GM18511 (cell line): ENCODE results near the gene MIS18BP1.
"Not testable (repeated sequence)": the region's sequence is repeated elsewhere in the genome, so short reads cannot be mapped to it uniquely, and the experiment has no call there.

Experiments used
- ATAC-seq: cut with Tn5 transposase; IDR thresholded peaks from one replicate; pipeline ENCODE4 v1.9.1; 2021; ENCODE audit warnings: mild to moderate bottlenecking, moderate library complexity; ENCODE audit not compliant: unreplicated experiment

The MIS18BP1 gene

GRCh38 chr14:45253070-45253753, at the start of gene MIS18BP1:
TSS of gene MIS18BP1 (minus strand) at chr14:45253202. CDS start at chr14:45247286, 5,916 bp downstream.
- ATAC-seq = peak; percentile 82

GRCh38 chr14:45298423-45299117, 45.6 kb upstream of the MIS18BP1 start:
- ATAC-seq = no peak

DNA sequence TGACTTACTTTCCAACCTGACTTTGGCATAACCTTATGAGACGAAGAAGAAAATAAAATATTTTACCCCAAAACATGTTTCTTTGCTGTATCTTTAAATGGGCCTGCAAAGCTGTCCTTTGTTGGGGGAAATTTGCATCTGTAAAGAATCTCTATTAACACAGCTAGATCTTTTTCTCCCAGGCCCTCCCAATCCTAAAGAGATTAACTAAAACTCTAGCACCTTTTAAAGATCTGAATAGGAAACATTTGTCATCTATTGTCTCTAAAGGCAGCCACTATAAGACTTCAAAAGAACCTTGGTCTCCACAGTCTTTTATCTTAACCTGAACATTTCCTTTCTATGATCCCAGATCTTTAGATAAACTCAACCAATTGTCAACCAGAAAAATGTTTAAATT, 41.8 kb upstream of the MIS18BP1 start:
- not testable (repeated sequence) for ATAC-seq

- no peak for ATAC-seq
Observed at GRCh38 chr14:45290547-45290946, 37.5 kb upstream of the MIS18BP1 start.

DNA sequence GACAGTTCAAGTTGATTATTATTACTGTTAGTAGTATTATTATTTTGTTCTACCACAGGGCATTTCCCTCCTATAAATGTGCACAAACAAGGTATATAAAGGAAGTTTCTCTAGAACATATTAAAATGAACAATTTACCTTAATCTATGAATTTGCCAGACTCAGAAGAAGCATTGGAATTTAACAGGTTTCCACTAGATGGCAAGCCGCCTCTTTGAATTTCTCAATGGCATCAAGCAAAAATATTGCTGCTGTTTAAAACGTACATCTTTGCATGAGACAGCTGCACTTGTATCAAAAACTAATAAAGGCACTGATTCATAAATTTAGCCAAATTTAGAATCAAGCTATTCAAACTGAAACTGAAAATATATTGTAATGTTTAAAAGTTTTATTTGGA, 34.6 kb upstream of the MIS18BP1 start:
- ATAC-seq = no peak

DNA sequence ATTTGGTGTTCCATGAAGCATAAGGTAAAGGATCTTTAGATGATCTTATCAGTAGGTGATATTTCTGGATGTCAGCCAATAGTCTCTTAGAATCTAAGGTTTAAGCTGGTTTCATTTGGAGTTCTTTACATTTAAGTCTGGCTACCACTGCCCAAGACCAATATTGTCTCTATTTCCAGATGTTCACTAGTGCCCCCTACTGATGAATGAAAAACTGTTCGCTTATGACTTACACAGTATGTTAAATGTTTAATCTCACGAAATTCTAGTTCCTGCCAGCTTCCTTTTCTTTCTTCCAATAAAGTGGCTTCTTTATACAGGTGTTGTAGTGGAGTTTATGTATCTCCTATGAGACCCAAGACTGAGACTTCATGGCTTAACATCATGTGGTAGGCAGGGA, 31.8 kb upstream of the MIS18BP1 start:
- ATAC-seq = no peak

DNA sequence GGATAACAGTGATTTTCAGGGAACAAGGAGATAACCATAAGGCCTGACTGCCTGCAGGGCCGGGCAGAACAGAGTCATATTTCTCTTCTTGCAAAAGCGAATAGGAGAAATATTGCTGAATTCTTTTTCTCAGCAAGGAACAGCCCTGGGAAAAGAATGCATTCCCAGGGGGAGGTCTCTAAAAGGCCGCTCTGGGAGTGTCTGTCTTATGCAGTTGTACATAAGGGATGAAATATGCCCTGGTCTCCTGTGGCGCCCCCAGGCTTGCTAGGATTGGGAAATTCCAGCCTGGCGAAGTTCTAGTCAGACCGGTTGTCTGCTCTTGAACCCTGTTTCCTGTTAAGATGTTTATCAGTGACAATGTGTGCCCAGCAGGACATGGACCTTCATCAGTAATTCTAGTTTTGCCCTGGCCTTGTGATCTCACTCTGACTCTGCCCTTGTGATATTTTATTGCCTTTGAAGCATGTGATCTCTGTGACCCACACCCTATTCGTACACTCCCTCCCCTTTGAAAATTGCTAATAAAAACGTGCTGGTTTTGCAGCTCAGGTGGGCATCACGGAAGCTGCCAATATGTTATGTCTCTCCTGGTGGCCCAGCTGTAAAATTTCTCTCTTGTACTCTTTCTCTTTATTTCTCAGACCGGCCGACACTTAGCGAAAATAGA, 28.9 kb upstream of the MIS18BP1 start:
- not testable (repeated sequence) for ATAC-seq

DNA sequence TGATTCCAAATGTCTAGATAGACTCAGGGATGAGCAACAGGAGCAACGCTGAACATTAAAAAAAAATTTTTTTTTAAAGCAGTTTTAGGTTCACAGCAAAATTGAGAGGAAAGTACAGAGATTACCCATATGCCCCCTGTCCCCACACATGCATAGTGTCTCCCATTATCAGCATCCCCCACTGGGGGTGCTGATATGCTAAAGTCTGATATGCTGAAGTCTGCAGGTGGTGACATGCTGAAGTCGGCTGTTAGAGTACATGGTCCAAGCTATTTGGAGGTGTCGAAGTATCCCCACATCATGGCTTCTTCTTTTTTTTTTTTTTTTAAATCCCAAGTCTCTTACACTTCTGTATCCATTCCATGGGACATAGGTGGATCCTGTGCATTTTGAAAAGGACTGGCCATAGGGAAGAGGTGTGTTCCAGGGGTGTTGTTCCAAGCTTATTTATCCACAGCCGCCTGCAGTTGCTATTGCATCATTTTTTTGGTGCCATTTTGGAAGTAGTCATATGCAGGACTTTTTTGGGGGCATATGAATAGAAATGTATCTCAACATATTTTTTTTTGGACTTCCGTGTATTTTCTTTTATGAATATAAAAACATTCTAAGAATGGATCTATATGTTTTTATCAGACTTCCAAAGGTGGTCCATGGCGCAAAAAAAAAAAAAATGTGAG, 19.0 kb upstream of the MIS18BP1 start:
- no peak for ATAC-seq

DNA sequence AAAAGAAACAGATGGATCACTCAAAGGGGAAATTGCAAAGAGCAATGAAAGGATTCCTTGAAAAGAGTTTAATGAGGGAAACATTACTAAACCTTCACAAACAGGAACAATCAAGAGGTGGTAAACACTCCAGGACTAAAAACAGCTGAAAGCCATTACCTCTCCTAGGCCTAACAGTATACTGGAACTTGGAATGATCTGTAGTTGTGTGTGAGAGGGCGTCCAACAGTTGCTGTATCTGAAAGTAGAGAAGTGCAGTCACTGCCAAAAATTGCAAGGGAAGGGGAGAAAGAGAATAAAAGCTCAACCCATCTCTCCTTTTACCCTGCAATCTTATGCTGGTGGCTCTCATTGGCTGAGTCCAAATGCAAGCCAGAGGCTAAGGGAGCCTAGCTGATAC, 17.0 kb upstream of the MIS18BP1 start:
- ATAC-seq = no peak

DNA sequence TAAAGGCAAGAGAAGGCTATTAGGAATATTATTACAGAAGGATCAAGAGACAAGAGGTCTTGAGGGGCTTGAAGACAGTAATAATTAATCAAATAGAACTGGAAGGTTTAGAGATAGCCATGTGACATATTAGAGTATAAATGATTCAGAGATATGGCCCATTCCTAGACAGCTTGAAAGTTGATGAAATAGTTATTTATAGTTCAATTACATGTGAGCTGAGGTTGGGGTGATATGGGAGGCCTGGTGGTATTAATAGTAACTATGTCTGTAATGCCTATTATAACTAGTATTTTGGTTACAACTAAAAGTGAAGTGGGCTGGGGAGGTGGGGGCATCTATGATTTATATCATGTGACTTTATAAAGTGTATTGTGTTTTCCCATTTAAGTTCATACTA, 14.1 kb upstream of the MIS18BP1 start:
- no peak for ATAC-seq

GRCh38 chr14:45262637-45263036, 9.6 kb upstream of the MIS18BP1 start:
- no peak for ATAC-seq

DNA sequence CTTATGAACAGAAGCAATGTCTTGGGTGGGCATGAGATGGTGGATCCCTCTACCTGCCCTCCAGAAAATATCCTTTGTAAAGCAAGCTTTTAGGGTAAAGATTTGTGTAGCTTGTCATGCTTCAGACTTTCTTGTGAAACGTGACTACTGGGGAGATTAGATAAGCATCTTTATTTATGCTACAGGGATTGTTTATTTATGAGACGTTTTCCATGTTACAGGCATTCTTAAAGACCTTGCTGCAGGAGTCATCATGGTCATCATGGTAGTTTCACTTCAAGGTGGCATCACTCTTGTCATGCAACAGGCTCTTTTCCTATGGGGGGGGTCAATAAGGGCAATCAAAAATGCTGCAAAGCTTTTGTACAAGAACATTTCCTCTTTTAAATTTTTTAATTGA, 8.2 kb upstream of the MIS18BP1 start:
- no peak for ATAC-seq

- ATAC-seq = no peak
Observed at GRCh38 chr14:45258805-45259204, 5.8 kb upstream of the MIS18BP1 start.

DNA sequence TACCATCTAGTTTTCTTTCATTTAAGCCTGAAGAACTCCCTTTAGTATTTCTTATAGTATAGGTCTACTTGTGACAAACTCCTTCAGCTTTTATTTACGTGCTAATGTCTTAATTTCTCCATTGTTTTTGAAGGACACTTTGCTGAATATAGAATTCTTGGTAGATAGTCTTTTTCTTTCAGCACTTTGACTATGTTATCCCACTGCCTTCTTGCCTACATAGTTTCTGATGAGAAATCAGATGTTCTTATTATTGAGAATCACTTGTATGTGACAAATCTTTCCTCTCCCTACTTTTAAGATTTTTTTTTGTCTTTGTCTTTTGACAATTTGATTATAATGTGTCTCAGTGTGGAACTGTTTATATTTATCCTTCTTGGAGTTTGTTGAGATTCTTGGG, 5.1 kb upstream of the MIS18BP1 start:
- ATAC-seq = no peak

DNA sequence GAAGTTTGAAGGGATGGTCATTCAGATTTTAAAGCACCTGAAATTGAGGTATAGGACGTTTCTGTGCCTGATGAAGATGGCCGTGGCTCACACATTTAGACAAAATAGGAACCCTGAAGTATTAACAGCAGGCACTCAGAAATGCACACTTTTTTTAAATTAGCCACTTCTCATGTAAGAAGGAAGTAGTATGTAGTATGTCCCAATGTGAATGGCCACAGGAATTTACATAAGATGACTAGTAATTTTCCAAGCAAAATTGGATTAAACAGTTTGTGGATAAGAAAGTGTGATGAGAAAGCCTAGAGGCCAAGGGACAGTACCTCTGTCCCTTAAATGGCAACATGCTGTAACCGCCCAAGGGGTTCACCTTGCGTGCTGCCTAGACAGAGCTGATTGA, 1.8 kb upstream of the MIS18BP1 start:
- ATAC-seq = no peak

DNA sequence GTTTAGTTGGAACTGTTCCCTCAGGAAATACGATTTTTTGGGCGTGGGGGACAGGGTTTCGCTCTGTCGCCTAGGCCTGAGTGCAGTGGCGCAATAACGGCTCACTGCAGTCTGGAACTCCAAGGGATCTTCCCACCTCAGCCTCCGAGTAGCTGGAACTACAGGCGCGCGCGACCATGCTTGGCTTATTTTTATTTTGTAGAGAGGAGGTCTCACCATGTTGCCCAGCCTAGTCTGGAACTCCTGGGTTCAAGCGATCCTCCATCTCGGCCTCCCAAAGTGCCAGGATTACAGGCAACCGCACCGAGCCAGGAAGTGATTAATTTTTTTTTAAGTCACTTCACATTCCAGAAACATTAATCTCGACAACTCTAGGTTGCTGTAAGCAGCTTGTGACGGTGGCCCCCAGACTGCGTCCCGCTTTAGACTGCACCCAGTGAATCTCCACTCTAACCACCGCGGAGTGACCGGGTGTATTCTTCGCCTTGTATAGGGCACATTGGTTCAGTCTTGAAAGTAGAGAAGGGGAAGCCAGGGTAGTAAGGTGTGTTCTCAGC, 830 bp upstream of the MIS18BP1 start:
- peak; percentile 0 for ATAC-seq

DNA sequence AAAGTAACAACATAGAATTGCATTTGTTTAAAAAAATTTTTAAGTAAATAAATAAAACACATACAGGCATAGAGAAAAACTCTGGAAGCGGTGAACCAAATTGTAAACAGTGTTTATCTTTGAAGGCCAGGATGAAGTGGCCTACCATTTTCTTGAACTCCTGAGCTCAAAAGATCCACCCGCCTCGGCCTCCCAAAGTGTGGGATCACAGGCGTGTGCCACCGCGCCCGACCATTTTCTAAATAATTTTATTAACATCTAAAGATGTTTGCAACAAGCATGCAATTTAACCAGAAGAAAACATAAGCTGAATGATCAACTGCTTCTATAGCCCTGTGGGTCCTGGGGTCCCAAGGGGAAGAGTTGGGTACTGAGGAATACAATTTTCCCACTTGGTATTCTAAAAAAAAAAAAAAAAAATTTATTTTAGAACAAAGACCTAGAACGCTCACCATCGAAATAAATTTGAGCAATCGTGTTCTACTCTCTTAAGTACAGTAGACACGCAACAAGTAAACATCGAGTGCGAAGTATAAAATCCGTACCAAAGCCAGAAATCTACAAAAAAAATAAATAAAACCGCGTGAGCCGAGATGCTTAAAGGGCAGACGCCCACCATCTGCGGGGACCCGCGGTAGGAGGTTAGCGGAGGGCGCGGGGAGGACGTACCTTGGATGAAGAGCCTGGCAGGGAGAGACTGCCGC, 484 bp downstream of the MIS18BP1 start:
- ATAC-seq = no peak

GRCh38 chr14:45251912-45252311, 1.1 kb downstream of the MIS18BP1 start:
- peak; percentile 63 for ATAC-seq

GRCh38 chr14:45249856-45250575, 3.0 kb downstream of the MIS18BP1 start:
- ATAC-seq = peak; percentile 18

DNA sequence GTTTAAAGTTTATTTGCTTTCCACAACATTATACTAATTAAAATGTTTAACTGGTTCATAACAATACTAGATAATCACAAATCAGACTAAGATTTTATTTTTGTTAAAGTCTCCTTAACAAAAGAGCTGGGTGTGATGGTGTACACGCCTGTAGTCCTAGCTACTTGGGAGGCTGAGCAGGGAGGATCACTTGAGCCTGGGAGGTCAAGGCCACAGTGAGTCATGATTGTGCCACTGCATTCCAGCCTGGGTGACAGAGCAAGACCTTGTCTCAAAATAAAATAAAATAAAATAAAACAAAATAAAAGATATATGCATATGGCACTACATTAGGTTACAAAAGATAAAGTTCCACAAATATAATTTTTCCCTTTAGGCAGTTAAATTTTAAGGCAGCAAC, 5.6 kb downstream of the MIS18BP1 start:
- ATAC-seq = no peak
